Activated T-cell treated with anti-CD3 and anti-CD28 coated beads for 4 hours (primary cell): ENCODE measurements around the gene TK2.
"Not testable (repeated sequence)": the region's sequence is repeated elsewhere in the genome, so short reads cannot be mapped to it uniquely, and the experiment has no call there.

Experiments used
- DNase-seq: peaks from one replicate; pipeline ENCODE4 v3.0.0-alpha.2; 2020

Gene TK2

DNA sequence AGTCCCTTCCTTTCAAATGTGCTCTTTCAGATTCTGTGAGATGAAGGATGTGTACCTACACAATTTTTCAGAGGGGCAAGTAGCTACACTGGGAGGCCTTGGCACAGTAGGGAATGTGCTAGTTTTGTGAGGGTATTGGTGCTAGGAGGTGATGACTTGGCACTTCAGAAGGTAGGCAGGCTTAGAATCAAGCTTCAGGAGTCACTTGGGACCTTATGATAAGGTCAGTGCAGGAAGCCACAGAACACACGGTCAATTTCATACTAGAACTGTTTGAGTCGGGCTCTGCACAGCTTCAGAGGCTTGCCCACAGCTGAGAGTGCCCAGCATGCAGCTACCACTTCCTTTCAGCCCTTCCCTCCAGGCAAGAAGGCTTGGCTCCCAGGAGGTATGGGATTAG lies 22.4 kb upstream of the TK2 start:
- no peak for DNase-seq

GRCh38 chr16:66569827-66570405 lies 20.0 kb upstream of the TK2 start:
- DNase-seq = no peak

- DNase-seq = no peak
Measured at GRCh38 chr16:66569131-66569530, 19.2 kb upstream of the TK2 start.

GRCh38 chr16:66568355-66568754 lies 18.4 kb upstream of the TK2 start:
- DNase-seq = no peak

- not testable (repeated sequence) for DNase-seq
Measured at GRCh38 chr16:66567270-66567669, 17.3 kb upstream of the TK2 start.

DNA sequence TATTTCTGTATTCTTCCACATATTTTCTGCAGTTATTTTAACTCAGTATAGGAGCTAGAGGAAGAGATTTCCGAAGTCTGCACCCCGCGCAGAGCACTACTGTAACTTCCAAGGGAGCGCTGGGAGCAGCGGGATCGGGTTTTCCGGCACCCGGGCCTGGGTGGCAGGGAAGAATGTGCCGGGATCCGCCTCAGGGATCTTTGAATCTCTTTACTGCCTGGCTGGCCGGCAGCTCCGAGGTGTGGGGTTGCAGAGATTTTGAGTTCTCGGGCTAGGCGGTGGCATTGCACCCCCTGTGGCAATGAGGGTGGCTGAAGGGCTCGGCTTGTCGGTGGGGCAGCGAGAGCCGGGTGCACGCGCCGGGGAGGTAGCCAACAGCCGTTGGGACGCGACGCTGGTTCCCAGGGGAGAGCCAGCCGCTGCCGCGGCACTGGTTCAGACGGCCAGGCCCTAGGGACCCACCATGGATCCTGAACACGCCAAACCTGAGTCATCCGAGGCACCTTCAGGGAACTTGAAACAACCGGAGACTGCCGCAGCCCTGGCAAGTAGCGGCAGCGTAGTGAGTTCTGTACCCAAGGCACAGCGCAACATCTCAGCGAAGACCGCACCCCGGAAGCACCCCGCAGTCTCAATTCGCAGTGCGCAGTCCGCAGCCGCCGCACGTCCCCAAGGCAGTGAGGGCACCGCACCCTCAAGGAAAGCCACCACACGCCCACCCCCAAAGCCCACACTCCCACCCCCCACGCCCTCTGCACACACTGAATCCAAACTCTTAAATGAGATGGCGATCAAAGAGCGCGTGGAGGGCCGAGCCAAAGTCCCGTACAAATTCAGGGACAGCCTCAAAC lies 16.4 kb upstream of the TK2 start, which contains the start of gene CMTM1:
Gene CMTM1 (plus strand): TSS at position 389 of the 851 bp plus-strand sequence. CDS start 75 bp downstream, at position 464.
- DNase-seq = no peak

GRCh38 chr16:66563574-66564334 lies 13.8 kb upstream of the TK2 start:
- DNase-seq = no peak

GRCh38 chr16:66562986-66563385 lies 13.1 kb upstream of the TK2 start:
- no peak for DNase-seq

DNA sequence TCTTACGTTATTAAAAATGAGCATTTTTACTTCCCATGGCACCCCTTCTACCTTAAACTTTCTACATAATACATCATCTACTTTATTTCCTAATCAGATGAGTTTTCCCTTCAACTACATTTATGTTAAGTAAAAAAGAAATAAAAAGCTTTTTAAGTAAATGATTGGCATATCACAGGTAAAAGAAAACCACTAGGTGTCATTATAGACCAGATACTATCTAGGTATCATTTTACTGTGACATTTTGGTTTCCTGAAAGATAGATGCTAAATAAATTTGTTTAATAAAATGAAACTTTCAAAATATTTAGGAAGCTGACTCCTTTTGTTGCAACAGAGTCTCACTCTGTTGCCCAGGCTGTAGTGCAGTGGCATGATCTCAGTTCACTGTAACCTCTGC lies 12.5 kb upstream of the TK2 start:
- no peak for DNase-seq

GRCh38 chr16:66561381-66562080 lies 11.6 kb upstream of the TK2 start:
- DNase-seq = no peak

GRCh38 chr16:66560107-66560506 lies 10.2 kb upstream of the TK2 start:
- no peak for DNase-seq

DNA sequence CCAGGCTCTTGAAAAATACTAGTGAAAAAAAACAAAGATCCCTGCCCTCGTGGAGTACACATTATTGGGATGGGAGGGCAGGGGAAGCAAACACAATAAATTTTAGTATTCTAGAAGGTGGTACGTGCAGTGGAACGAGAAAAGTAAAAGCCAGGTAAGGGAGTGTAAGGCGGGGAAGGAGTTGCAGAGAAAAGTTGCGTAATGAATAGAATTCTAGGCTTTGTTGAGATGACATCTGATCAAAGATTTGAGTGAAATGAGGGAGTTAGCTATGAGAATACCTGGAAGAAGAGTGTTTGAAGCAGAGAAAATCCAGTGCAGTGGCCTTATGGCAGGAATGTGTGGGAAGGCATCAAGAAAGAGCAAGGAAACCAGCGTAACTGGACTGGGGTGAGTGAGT lies 4.6 kb upstream of the TK2 start:
- DNase-seq = no peak

DNA sequence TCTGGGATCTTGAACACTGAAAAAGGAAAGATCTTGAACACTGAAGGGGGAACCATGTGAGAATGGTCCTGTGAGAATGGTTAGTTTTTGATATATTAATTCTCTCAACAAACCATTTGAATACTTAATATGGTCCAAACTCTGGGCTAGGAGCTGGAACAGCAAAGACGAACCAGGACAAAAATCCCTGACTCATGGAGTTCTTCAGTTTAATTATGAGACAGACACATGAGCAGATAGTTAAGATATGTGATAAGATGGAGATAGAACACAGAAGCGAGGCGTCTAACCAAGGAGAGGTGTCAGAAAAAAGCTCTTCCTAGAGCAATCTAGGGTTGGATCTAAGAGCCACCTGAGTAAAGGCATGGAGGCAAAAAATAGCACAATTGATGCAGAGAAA lies 4.1 kb upstream of the TK2 start:
- DNase-seq = no peak

DNA sequence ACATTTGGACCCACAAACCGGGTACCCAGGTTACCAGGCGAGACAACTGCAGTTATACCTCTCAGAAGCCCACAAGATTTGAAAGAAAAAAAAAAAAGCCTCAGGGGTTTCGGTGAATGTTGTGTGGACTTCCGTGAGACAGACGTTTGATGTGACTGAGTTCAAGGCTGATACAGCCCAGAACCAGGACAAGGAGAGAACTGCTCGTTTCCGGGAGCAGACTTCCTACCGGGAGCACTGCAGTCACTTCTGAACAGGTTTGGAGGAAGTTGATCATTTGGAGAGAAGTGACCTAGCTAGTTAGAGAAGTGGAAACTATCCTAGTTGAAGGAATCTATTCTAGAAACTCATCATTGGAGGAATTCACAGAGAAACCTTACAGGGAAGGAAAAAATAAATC lies 3.3 kb upstream of the TK2 start:
- DNase-seq = no peak

GRCh38 chr16:66552286-66553177 lies 2.6 kb upstream of the TK2 start, which contains the start of gene CKLF:
CKLF (plus strand) TSS chr16:66552576; CDS start chr16:66552716, 140 bp downstream.
- peak; percentile 80 for DNase-seq

DNA sequence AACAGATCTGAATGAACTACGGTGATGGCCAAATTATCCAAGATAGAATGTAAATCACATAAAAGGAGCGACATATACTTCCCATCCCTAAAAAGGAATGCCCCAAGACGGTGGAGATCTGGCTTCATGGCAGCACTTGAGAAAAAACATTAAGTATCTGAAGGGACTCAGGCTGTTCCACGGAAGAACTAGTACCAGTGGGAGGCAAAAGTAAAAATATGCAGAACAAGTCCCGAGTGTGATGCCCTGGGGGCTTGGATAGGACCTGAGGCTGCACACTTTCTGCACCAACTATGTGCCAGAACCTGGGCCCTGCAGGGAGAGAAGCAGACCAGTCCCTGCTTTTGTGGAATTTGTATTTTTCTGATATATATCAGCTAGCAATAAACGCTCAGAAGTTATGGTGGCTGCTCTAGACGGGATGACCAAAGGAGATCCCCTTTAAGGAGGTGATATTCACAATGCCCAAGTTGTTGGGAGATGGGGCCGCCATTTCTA lies 1.9 kb upstream of the TK2 start:
- DNase-seq = no peak

- peak; percentile 37 for DNase-seq
Measured at GRCh38 chr16:66551348-66551759, 1.4 kb upstream of the TK2 start.

GRCh38 chr16:66548868-66549267 lies 1.1 kb downstream of the TK2 start:
- no peak for DNase-seq

- DNase-seq = no peak
Measured at GRCh38 chr16:66548068-66548467, 1.9 kb downstream of the TK2 start.

DNA sequence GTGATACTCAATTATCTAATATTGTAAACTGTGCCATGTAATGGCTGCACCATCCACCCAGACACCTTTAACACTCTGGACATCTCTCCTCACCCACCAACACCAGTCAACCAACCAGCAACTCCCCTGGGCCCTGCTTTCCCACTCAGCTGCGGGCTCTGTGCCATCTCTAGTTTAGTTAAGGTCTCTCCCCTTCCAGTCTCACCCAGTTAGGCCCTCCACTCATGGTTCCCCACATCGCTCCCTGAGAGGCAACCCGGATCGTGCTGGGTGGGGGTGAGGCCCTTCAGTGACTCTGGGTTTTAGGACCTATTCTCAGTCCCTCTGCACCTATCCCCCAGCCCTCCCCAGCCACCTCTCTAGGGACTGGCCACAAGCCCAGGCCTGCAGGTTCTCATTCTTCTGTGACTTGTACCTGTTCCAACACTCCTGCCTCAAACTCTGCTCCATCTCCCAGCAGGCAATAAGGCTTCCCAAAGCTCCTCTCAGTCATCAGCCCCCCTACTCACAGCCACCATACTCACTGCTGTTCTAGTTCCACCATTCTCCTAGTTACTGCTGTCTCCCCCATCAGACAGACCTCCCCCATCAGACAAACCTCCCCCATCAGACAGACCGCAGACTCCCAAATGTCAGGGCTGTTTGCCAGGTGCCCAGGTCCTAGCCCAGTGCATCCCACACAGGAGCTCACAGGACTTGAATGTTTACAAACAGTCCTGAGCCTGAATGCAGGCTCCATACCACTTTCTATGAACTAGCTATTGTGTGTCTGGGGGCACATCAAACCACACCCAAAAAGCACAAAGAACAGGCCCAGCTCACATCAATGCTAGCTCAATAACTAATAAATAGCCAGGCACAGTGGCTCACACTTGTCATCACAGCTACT lies 2.6 kb downstream of the TK2 start:
- DNase-seq = no peak
